ENCODE results near the gene SYT13.

The SYT13 gene

DNA sequence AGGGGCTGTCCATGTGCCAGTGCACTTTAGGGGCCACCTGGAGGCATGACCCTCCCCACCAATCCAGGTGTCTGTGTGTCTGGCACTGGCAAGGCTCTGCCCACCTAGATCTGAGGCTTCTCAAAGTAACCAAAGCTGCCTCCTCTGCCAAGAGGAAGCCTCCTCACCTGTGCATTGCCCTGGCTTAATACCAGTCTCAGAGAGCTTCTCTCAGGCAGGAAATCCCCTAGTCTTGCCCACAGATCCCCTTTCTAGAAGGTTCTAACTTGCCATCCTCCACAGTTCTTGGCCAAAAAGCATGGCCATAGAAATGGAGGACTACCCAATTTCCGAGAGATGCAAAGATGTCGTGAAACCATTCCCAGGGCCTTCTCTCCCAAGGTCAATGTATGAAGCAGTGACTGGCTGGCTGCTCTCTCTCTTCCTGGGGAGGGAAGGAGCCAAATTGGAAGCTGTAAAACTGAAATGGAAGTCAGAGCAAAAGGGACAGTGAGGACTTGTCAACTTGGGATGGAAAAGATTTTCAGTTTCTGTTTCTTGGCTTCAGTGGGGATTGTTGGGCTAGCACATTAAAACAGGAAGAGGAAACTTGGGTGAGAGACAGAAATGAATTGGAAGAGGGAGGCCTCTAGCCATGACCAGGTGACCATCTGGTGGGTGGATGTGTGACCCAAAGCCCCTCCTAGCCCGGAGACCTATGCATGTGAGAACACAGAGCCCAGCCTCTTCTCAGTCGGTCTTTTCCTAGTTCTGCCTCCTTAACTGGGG, 70.9 kb downstream of the SYT13 start:
- H3K79me2 ChIP-seq (ENCODE audit: low read length), result no peaks in the 10 kb centered on the region
- H3K4me2 ChIP-seq (ENCODE audit: low read length), result no peak overlapping the region
- H3K4me1 ChIP-seq (ENCODE audit: low read length), result peaks cover 9% of the 10 kb centered on the region
- H3K9me3 ChIP-seq (ENCODE audit: insufficient read depth, low read length), result no peaks in the 10 kb centered on the region
- no peak overlapping the region for H2AFZ ChIP-seq (ENCODE audit: low read depth, low read length)
- TF ChIP-seq, protein P1, sequence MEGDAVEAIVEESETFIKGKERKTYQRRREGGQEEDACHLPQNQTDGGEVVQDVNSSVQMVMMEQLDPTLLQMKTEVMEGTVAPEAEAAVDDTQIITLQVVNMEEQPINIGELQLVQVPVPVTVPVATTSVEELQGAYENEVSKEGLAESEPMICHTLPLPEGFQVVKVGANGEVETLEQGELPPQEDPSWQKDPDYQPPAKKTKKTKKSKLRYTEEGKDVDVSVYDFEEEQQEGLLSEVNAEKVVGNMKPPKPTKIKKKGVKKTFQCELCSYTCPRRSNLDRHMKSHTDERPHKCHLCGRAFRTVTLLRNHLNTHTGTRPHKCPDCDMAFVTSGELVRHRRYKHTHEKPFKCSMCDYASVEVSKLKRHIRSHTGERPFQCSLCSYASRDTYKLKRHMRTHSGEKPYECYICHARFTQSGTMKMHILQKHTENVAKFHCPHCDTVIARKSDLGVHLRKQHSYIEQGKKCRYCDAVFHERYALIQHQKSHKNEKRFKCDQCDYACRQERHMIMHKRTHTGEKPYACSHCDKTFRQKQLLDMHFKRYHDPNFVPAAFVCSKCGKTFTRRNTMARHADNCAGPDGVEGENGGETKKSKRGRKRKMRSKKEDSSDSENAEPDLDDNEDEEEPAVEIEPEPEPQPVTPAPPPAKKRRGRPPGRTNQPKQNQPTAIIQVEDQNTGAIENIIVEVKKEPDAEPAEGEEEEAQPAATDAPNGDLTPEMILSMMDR (IDR thresholded peaks at IDR 0.05; ENCODE audit: low read depth, low read length), result no peak
- TF ChIP-seq EZH2phosphoT487 (IDR thresholded peaks at IDR 0.05; ENCODE audit: low read depth), result no peak
- no peak overlapping the region for H3K9ac ChIP-seq (ENCODE audit: low read length)
- no peaks in the 10 kb centered on the region for H3K36me3 ChIP-seq (replicated peaks; ENCODE audit: low read depth, low read length)
- H4K20me1 ChIP-seq (ENCODE audit: insufficient read depth, low read length), result no peaks in the 10 kb centered on the region
- no peaks in the 10 kb centered on the region for H3K27me3 ChIP-seq (ENCODE audit: low read depth, low read length)
- no peak overlapping the region for H3K4me3 ChIP-seq (ENCODE audit: low read length)
- no peak overlapping the region for H3K27ac ChIP-seq (ENCODE audit: low read length)

DNA sequence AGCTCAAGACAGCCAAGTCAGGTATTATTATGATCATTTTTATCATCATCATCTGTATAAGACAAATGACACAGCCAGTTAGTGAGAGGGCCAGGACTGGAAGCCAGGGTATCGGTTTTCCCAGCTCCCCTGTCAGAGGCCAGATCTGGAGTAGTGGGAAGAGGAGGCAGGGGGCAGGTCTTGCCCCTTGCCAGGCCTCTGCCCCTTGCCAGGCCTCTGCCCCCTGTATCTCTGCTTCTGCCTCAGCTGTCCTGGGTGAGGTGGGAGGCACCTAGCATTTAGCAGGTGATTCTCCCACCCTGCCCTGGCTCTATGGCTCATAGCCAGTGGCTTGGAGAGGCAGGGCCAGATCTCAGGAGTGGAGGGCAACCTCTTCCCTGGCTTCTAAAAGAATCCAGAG, 72.4 kb downstream of the SYT13 start:
- no peak for TF ChIP-seq EZH2phosphoT487 (IDR thresholded peaks at IDR 0.05; ENCODE audit: low read depth)
- TF ChIP-seq, protein P1 (IDR thresholded peaks at IDR 0.05; ENCODE audit: low read depth, low read length), result no peak
- Histone ChIP-seq H4K20me1 (ENCODE audit: insufficient read depth, low read length) (no peaks in the 10 kb centered on the region), H3K27ac (ENCODE audit: low read length) (no peak overlapping the region), H3K36me3 (replicated peaks; ENCODE audit: low read depth, low read length) (no peaks in the 10 kb centered on the region), H3K79me2 (ENCODE audit: low read length) (no peaks in the 10 kb centered on the region), H3K27me3 (ENCODE audit: low read depth, low read length) (no peaks in the 10 kb centered on the region), H3K4me2 (ENCODE audit: low read length) (no peak overlapping the region), H2AFZ (ENCODE audit: low read depth, low read length) (no peak overlapping the region), H3K4me3 (ENCODE audit: low read length) (no peak overlapping the region), H3K9me3 (ENCODE audit: insufficient read depth, low read length) (no peaks in the 10 kb centered on the region), H3K9ac (ENCODE audit: low read length) (no peak overlapping the region), H3K4me1 (ENCODE audit: low read length) (peaks cover 9% of the 10 kb centered on the region)

DNA sequence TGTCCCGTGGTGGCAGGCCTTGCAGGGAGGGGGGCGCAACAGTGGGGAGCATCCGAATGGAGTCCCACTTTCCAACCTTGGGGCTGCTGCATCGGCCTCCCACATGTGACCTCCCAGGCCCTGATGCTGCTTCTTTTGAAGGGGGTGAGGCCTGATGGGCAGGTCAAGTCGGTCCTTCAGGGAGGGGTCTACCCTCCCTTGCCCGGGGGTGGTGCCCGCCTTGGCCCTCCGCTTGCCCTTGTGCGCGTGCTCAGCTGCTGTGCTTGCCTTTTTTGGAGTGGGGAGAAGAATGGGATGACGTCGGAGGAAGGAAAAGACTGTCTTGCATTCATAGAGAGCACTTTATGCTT, 72.8 kb downstream of the SYT13 start:
- Histone ChIP-seq H3K27me3 (ENCODE audit: low read depth, low read length) (no peaks in the 10 kb centered on the region), H3K79me2 (ENCODE audit: low read length) (no peaks in the 10 kb centered on the region), H3K27ac (ENCODE audit: low read length) (no peak overlapping the region)

DNA sequence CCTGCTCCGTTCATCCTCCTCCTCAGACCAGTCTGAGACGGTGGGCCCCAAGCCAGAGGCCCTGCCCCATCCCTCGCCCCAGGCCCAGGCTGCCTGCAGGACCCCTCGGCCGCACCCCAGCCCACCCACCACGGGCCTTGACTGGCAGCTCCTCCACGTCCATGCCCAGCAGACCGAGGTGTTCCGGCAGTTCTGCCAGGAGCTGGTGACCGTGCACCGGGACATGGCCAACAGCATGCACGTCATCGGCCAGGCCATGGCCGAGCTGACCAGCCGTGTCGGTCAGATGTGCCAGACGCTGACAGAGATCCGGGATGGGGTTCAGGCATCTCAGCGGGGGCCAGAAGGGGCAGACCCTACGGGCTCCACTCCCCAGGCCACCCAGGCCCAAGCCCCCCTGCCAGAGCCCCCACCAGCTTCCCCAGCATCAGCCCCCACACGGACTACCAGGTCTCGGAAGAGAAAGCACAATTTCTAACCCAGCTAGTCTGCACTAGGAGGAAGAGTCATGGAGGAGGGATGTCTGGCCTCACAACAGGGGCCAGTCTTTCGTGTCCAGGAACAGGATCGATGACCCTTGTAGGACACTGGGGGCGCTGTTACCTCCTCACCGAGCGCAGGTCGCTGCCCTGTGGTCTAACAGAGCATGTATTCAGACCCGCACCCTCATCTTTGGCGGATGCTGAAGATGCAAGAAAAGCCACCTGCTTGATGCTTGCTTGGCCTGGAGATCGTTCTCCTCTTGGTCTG, 73.4 kb downstream of the SYT13 start:
- H3K9ac ChIP-seq (ENCODE audit: low read length), result no peak overlapping the region
- no peaks in the 10 kb centered on the region for H3K9me3 ChIP-seq (ENCODE audit: insufficient read depth, low read length)
- H3K4me1 ChIP-seq (ENCODE audit: low read length), result peaks cover 9% of the 10 kb centered on the region
- H4K20me1 ChIP-seq (ENCODE audit: insufficient read depth, low read length), result no peaks in the 10 kb centered on the region
- H3K27me3 ChIP-seq (ENCODE audit: low read depth, low read length), result no peaks in the 10 kb centered on the region
- H3K36me3 ChIP-seq (replicated peaks; ENCODE audit: low read depth, low read length), result no peaks in the 10 kb centered on the region
- no peak overlapping the region for H3K4me2 ChIP-seq (ENCODE audit: low read length)
- no peak overlapping the region for H3K4me3 ChIP-seq (ENCODE audit: low read length)
- TF ChIP-seq EZH2phosphoT487 (IDR thresholded peaks at IDR 0.05; ENCODE audit: low read depth), result no peak
- TF ChIP-seq, protein P1 (IDR thresholded peaks at IDR 0.05; ENCODE audit: low read depth, low read length), result no peak
- no peak overlapping the region for H2AFZ ChIP-seq (ENCODE audit: low read depth, low read length)
- H3K27ac ChIP-seq (ENCODE audit: low read length), result no peak overlapping the region
- H3K79me2 ChIP-seq (ENCODE audit: low read length), result no peaks in the 10 kb centered on the region

More for the DNA sequence above, 72.8 kb downstream of the SYT13 start:
- H3K4me1 ChIP-seq (ENCODE audit: low read length), result peaks cover 9% of the 10 kb centered on the region
- no peak overlapping the region for H3K4me3 ChIP-seq (ENCODE audit: low read length)
- no peak overlapping the region for H3K4me2 ChIP-seq (ENCODE audit: low read length)
- TF ChIP-seq, protein P1 (IDR thresholded peaks at IDR 0.05; ENCODE audit: low read depth, low read length), result no peak
- no peak for TF ChIP-seq EZH2phosphoT487 (IDR thresholded peaks at IDR 0.05; ENCODE audit: low read depth)
- H3K36me3 ChIP-seq (replicated peaks; ENCODE audit: low read depth, low read length), result no peaks in the 10 kb centered on the region
- no peak overlapping the region for H3K9ac ChIP-seq (ENCODE audit: low read length)
- H2AFZ ChIP-seq (ENCODE audit: low read depth, low read length), result no peak overlapping the region
- no peaks in the 10 kb centered on the region for H4K20me1 ChIP-seq (ENCODE audit: insufficient read depth, low read length)
- H3K9me3 ChIP-seq (ENCODE audit: insufficient read depth, low read length), result no peaks in the 10 kb centered on the region

Data from OCI-LY3 (cell line).